ENCODE results near the gene GET4. TPM values are rescaled to one million over a fixed set of nuclear protein-coding genes. Genes with fewer than 3 reads are reported as not detected.

Gene GET4
- total RNA-seq, 1 experiment from 2014 or later: 96.7 TPM

DNA sequence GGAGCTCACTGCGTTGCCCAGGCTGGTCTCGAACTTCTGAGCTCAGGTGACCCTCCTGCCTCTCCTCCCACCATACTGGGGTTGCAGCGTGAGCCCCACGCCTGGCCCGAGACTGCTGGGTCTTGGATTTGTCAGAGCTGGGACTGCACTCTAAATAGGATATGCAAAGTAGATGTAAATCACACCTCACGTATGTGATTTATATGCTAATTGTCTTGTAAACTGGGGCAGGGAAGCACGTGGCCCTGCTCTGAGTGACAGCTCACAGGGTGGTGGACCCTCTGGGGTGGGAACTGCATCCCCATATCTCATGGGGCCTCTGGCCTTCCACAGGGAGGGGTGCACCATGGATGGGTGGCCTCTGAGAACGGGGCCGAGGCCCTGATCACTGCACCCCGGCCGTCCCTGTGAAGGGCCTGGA lies 34.1 kb downstream of the GET4 start:
- Histone ChIP-seq H3K9ac (ENCODE audit: low read length) (no peak overlapping the region), H3K4me1 (ENCODE audit: insufficient read depth, low read length) (peaks cover 12% of the 10 kb centered on the region), H3K27me3 (ENCODE audit: low read length) (no peaks in the 10 kb centered on the region), H3K4me2 (ENCODE audit: low read length) (no peak overlapping the region), H4K20me1 (ENCODE audit: low read length) (no peaks in the 10 kb centered on the region), H2AFZ (ENCODE audit: low read length) (no peak overlapping the region), H3K9me2 (replicated peaks; ENCODE audit: low read length) (no peaks in the 10 kb centered on the region), H3K36me3 (ENCODE audit: low read depth, low read length) (no peaks in the 10 kb centered on the region), H3K27ac (ENCODE audit: low read length) (no peak overlapping the region), H3K79me2 (ENCODE audit: low read length) (no peaks in the 10 kb centered on the region), H3F3A (ENCODE audit: low read length, unreplicated experiment) (no peaks in the 10 kb centered on the region), H3K4me3 (ENCODE audit: low read length) (no peak overlapping the region), H3K9me3 (ENCODE audit: low read length) (no peaks in the 10 kb centered on the region)
- ATAC-seq (no peak), DNase-seq (no peak)
- intact Hi-C loops (cut with micrococcal nuclease): no loop called here
- ChIA-PET CTCF (no interaction called here), POLR2A (ENCODE audit: unreplicated experiment) (interaction anchor here (0.5 kb wide), 1 partner anchor 192 kb away, joined by 4 read pairs; no protein-coding TSS in a partner anchor)
- no TSS peak for BruUV-seq (replicated peaks)
- TF ChIP-seq EZH2phosphoT487 (IDR thresholded peaks at IDR 0.05; ENCODE audit: borderline replicate concordance, low read length) (no peak), EZH2 (IDR thresholded peaks at IDR 0.05; ENCODE audit: low read length, unreplicated experiment) (no peak)
- TF ChIP-seq, protein P1, sequence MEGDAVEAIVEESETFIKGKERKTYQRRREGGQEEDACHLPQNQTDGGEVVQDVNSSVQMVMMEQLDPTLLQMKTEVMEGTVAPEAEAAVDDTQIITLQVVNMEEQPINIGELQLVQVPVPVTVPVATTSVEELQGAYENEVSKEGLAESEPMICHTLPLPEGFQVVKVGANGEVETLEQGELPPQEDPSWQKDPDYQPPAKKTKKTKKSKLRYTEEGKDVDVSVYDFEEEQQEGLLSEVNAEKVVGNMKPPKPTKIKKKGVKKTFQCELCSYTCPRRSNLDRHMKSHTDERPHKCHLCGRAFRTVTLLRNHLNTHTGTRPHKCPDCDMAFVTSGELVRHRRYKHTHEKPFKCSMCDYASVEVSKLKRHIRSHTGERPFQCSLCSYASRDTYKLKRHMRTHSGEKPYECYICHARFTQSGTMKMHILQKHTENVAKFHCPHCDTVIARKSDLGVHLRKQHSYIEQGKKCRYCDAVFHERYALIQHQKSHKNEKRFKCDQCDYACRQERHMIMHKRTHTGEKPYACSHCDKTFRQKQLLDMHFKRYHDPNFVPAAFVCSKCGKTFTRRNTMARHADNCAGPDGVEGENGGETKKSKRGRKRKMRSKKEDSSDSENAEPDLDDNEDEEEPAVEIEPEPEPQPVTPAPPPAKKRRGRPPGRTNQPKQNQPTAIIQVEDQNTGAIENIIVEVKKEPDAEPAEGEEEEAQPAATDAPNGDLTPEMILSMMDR (conservative IDR thresholded peaks at IDR 0.05; ENCODE audit: low read depth, low read length): no peak

DNA sequence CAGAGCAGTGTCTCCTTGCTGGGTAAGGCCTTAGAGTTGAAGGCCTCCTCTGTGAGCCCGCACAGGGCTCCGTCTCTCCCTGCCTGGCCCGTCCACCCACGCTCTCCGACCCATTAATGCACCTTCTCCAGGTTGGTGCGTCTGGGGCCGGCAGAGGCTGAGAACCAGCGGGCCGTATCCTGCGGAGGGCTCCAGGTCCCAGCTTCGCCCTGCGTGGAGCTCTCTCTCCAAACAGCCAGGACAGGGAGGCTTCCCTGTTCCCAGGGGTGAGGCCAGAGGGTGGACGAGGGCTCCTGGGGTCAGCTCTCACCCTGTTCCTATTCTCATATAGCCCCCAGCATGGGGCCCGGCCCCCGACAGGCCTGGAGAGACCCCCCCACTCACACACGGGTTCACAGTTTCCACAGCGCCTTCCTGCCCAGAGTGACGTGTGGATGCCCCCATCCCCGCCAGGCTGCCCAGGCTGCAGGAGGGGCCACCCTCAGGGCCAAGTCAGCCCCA lies 34.6 kb downstream of the GET4 start:
- H3K27ac ChIP-seq (ENCODE audit: low read length): no peak overlapping the region
- no peaks in the 10 kb centered on the region for H3K9me3 ChIP-seq (ENCODE audit: low read length)
- peaks cover 12% of the 10 kb centered on the region for H3K4me1 ChIP-seq (ENCODE audit: insufficient read depth, low read length)
- no peak overlapping the region for H3K4me3 ChIP-seq (ENCODE audit: low read length)
- CTCF ChIA-PET: no interaction called here
- H4K20me1 ChIP-seq (ENCODE audit: low read length): no peaks in the 10 kb centered on the region
- no peaks in the 10 kb centered on the region for H3F3A ChIP-seq (ENCODE audit: low read length, unreplicated experiment)
- H3K79me2 ChIP-seq (ENCODE audit: low read length): no peaks in the 10 kb centered on the region
- intact Hi-C loops (cut with micrococcal nuclease): no loop called here
- no peak overlapping the region for H3K4me2 ChIP-seq (ENCODE audit: low read length)
- H3K36me3 ChIP-seq (ENCODE audit: low read depth, low read length): no peaks in the 10 kb centered on the region
- H3K9me2 ChIP-seq (replicated peaks; ENCODE audit: low read length): no peaks in the 10 kb centered on the region
- TF ChIP-seq EZH2 (IDR thresholded peaks at IDR 0.05; ENCODE audit: low read length, unreplicated experiment): no peak
- TF ChIP-seq EZH2phosphoT487 (IDR thresholded peaks at IDR 0.05; ENCODE audit: borderline replicate concordance, low read length): no peak
- TF ChIP-seq, protein P1 (conservative IDR thresholded peaks at IDR 0.05; ENCODE audit: low read depth, low read length): no peak
- DNase-seq (no peak), ATAC-seq (no peak)
- no peak overlapping the region for H2AFZ ChIP-seq (ENCODE audit: low read length)
- H3K27me3 ChIP-seq (ENCODE audit: low read length): no peaks in the 10 kb centered on the region
- POLR2A ChIA-PET (ENCODE audit: unreplicated experiment): interaction anchor here (0.5 kb wide), 1 partner anchor 191 kb away, joined by 4 read pairs; no protein-coding TSS in a partner anchor
- BruUV-seq (replicated peaks): no TSS peak
- no peak overlapping the region for H3K9ac ChIP-seq (ENCODE audit: low read length)

DNA sequence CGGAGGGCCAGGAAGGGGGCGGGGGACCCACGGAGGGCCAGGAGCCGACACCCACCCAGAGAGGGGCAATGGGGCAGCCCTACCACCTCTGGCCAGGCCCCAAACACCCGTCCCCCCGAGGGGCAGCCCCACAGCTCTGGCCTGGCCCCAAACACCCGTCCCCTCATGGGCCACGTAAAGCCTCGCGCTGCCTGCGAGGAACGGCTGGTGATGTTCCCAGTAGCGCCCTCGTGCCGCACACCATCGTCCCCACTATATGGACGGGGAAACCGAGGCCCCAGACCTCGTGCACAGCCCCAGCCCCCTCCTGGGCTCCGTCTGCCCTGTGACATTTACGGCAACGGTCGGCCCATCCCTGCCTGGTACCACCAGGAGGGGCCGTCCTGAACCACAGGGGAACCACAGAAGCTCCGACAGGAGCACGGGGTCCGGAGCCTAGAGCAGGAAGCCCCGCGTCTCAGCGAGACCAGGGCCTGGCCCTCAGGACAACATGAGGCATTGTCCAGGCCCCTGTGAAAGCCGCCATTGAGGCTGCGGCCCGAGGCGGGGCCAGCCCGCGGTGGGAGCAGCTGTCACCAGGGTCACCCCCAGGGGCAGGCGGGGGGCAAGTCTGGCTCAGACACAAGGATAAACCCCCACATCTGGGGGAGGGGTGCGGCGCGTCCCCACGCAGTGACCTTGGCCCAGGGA lies 35.6 kb downstream of the GET4 start:
- Histone ChIP-seq H3K4me3 (ENCODE audit: low read length) (no peak overlapping the region), H3K9me2 (replicated peaks; ENCODE audit: low read length) (no peaks in the 10 kb centered on the region), H3K27me3 (ENCODE audit: low read length) (no peaks in the 10 kb centered on the region), H3K9ac (ENCODE audit: low read length) (no peak overlapping the region), H3K4me2 (ENCODE audit: low read length) (no peak overlapping the region), H3K36me3 (ENCODE audit: low read depth, low read length) (no peaks in the 10 kb centered on the region), H3K9me3 (ENCODE audit: low read length) (no peaks in the 10 kb centered on the region), H3K79me2 (ENCODE audit: low read length) (no peaks in the 10 kb centered on the region), H3K4me1 (ENCODE audit: insufficient read depth, low read length) (peaks cover 12% of the 10 kb centered on the region), H3F3A (ENCODE audit: low read length, unreplicated experiment) (no peaks in the 10 kb centered on the region), H3K27ac (ENCODE audit: low read length) (no peak overlapping the region), H2AFZ (ENCODE audit: low read length) (no peak overlapping the region), H4K20me1 (ENCODE audit: low read length) (no peaks in the 10 kb centered on the region)
- CTCF ChIA-PET: no interaction called here
- intact Hi-C loops (cut with micrococcal nuclease): no loop called here
- POLR2A ChIA-PET (ENCODE audit: unreplicated experiment): no interaction called here
- no TSS peak for BruUV-seq (replicated peaks)
- no peak for DNase-seq
- ATAC-seq: no peak
- no peak for TF ChIP-seq EZH2 (IDR thresholded peaks at IDR 0.05; ENCODE audit: low read length, unreplicated experiment)
- no peak for TF ChIP-seq EZH2phosphoT487 (IDR thresholded peaks at IDR 0.05; ENCODE audit: borderline replicate concordance, low read length)
- TF ChIP-seq, protein P1 (conservative IDR thresholded peaks at IDR 0.05; ENCODE audit: low read depth, low read length): no peak
